H1 (cell line): ENCODE results near the gene TPO. TPM values are rescaled to one million over a fixed set of nuclear protein-coding genes. Genes with fewer than 3 reads are reported as not detected.

ENCODE experiments used
- CTCF ChIA-PET: fragments of 300-600 bp; sonication (Branson Sonifier 250); formaldehyde crosslinking; loops from one replicate; lab custom pipeline; 2021; ENCODE audit not compliant: partially characterized antibody; lab: Charles Lee
- POLR2A ChIA-PET: fragments of 300-600 bp; sonication (Branson Sonifier 250); formaldehyde crosslinking; loops from one replicate; lab custom pipeline; 2021; ENCODE audit warnings: inconsistent platforms; ENCODE audit not compliant: partially characterized antibody; lab: Charles Lee
- DNase-seq, 2 experiments: peaks; one replicate each; pipeline versions ENCODE4 v3.0.0 to v3.0.0-alpha.2; 2010 to 2022; ENCODE audit warnings: low spot score in 2 of 2, low read depth in 1 of 2, mixed read lengths in 1 of 2
- FAIRE-seq: peaks from 2 replicates; lab custom pipeline; 2011; peaks lifted over from hg19 to GRCh38; lab: Jason Lieb, UNC
- H2AFZ ChIP-seq: 2 replicates; pipeline ENCODE4 v1.8.1; 2012; ENCODE audit warnings: low read length, inconsistent platforms
- H2AK5ac ChIP-seq: 2 replicates; pipeline ENCODE4 v1.6.1; 2013; ENCODE audit warnings: low read depth, low read length
- H2BK120ac ChIP-seq: replicated peaks from 2 replicates; pipeline ENCODE3; 2013; ENCODE audit warnings: low read depth, low read length, inconsistent platforms
- H2BK12ac ChIP-seq: 2 replicates; pipeline ENCODE4 v1.6.1; 2013; ENCODE audit warnings: low read depth, low read length
- H2BK15ac ChIP-seq: 2 replicates; pipeline ENCODE4 v1.6.1; 2013; ENCODE audit warnings: low read length
- H2BK20ac ChIP-seq: 2 replicates; pipeline ENCODE4 v1.6.1; 2013; ENCODE audit warnings: low read length
- H2BK5ac ChIP-seq: 2 replicates; pipeline ENCODE4 v1.6.1; 2013; ENCODE audit warnings: low read depth, low read length
- H3K14ac ChIP-seq: 2 replicates; pipeline ENCODE4 v1.6.1; 2013; ENCODE audit warnings: inconsistent platforms; ENCODE audit not compliant: insufficient read length
- H3K18ac ChIP-seq: 2 replicates; pipeline ENCODE4 v1.6.1; 2013; ENCODE audit warnings: low read length; ENCODE audit errors: extremely low read depth
- H3K23ac ChIP-seq: 2 replicates; pipeline ENCODE4 v1.6.1; 2013; ENCODE audit warnings: inconsistent platforms; ENCODE audit not compliant: insufficient read length
- H3K23me2 ChIP-seq: 2 replicates; pipeline ENCODE4 v1.6.1; 2013; ENCODE audit warnings: low read depth, low read length
- H3K27ac ChIP-seq: 2 replicates; pipeline ENCODE4 v1.6.1; 2011; ENCODE audit warnings: low read depth, low read length, inconsistent platforms
- H3K27me3 ChIP-seq, 4 experiments: replicated peaks in 1 of 4; 1 replicate in 1 of 4; 2 replicates in 3 of 4; pipeline versions ENCODE4 v1.6.1 to v1.8.1; 2011 to 2013; ENCODE audit warnings: low read length in 3 of 4, mild to moderate bottlenecking in 3 of 4, inconsistent platforms in 2 of 4, mixed read lengths in 2 of 4, moderate library complexity in 1 of 4; ENCODE audit not compliant: control insufficient read depth in 3 of 4, insufficient read depth in 3 of 4; ENCODE audit errors: extremely low read depth in 1 of 4
- H3K36me3 ChIP-seq, 4 experiments: 2 replicates each; pipeline versions ENCODE4 v1.6.1 to v1.8.1; 2011 to 2013; ENCODE audit warnings: mild to moderate bottlenecking in 4 of 4, low read length in 3 of 4, moderate library complexity in 2 of 4, control low read depth in 1 of 4, inconsistent platforms in 1 of 4; ENCODE audit not compliant: insufficient read depth in 4 of 4, control insufficient read depth in 2 of 4
- H3K4ac ChIP-seq: replicated peaks from 2 replicates; pipeline ENCODE3; 2013; ENCODE audit warnings: low read length, low read depth, mixed read lengths, inconsistent platforms; ENCODE audit not compliant: insufficient read length
- H3K4me1 ChIP-seq, 4 experiments: replicated peaks in 1 of 4; 1 replicate in 1 of 4; 2 replicates in 3 of 4; pipeline versions ENCODE4 v1.6.1 to v1.8.1; 2011 to 2013; ENCODE audit warnings: low read length in 3 of 4, inconsistent platforms in 2 of 4, mixed read lengths in 1 of 4; ENCODE audit not compliant: insufficient read depth in 4 of 4, control insufficient read depth in 3 of 4
- H3K4me2 ChIP-seq, 2 experiments: 2 replicates each; pipeline versions ENCODE4 v1.6.1 to v1.8.1; 2011 to 2013; ENCODE audit warnings: low read depth in 2 of 2, low read length in 2 of 2, control low read depth in 1 of 2, inconsistent platforms in 1 of 2, mild to moderate bottlenecking in 1 of 2; ENCODE audit not compliant: insufficient read depth in 1 of 2
- H3K4me3 ChIP-seq, 4 experiments: fragments of 200-600, 300-600 bp in 1 of 4; sonication (generic), shearing (Covaris generic), sonication (Bioruptor Twin) in 1 of 4; 2 replicates each; pipeline versions ENCODE4 v1.5.1 to v1.8.1; 2011 to 2016; ENCODE audit warnings: low read length in 4 of 4, low read depth in 3 of 4, control low read depth in 2 of 4, inconsistent platforms in 2 of 4, mild to moderate bottlenecking in 2 of 4, mixed read lengths in 1 of 4, moderate library complexity in 1 of 4; ENCODE audit not compliant: insufficient read depth in 2 of 4; ENCODE audit errors: extremely low read depth in 1 of 4
- H3K56ac ChIP-seq: replicated peaks from 2 replicates; pipeline ENCODE3; 2013; ENCODE audit warnings: low read depth, mild to moderate bottlenecking, mixed read lengths, low read length, inconsistent platforms; ENCODE audit not compliant: insufficient read length
- H3K79me1 ChIP-seq: 2 replicates; pipeline ENCODE4 v1.6.1; 2013; ENCODE audit warnings: low read depth, low read length, control low read depth
- H3K79me2 ChIP-seq, 2 experiments: 2 replicates each; pipeline versions ENCODE4 v1.6.1 to v1.8.1; 2012 to 2013; ENCODE audit warnings: low read length in 2 of 2, mild to moderate bottlenecking in 2 of 2, inconsistent platforms in 1 of 2; ENCODE audit not compliant: insufficient read depth in 2 of 2, control insufficient read depth in 1 of 2
- H3K9ac ChIP-seq, 4 experiments: replicated peaks in 1 of 4; 1 replicate in 1 of 4; 2 replicates in 3 of 4; pipeline versions ENCODE4 v1.6.1 to v1.8.1; 2011 to 2013; ENCODE audit warnings: low read depth in 3 of 4, low read length in 3 of 4, control low read depth in 2 of 4, mild to moderate bottlenecking in 2 of 4, moderate library complexity in 2 of 4, inconsistent platforms in 1 of 4; ENCODE audit errors: extremely low read depth in 1 of 4
- H3K9me3 ChIP-seq, 2 experiments: 2 replicates each; pipeline versions ENCODE4 v1.6.1 to v1.8.1; 2012 to 2013; ENCODE audit warnings: mild to moderate bottlenecking in 2 of 2, moderate library complexity in 2 of 2, control low read depth in 1 of 2, inconsistent platforms in 1 of 2, low read depth in 1 of 2, low read length in 1 of 2, mixed read lengths in 1 of 2; ENCODE audit not compliant: insufficient read depth in 2 of 2
- H4K20me1 ChIP-seq, 2 experiments: replicated peaks in 1 of 2; 2 replicates each; pipeline versions ENCODE3 to v1.8.1; 2011 to 2013; ENCODE audit warnings: inconsistent platforms in 2 of 2, low read length in 2 of 2, mild to moderate bottlenecking in 1 of 2; ENCODE audit not compliant: insufficient read depth in 2 of 2, control insufficient read depth in 1 of 2
- H4K5ac ChIP-seq: 2 replicates; pipeline ENCODE4 v1.6.1; 2013; ENCODE audit warnings: low read length, low read depth, mixed read lengths, inconsistent platforms; ENCODE audit not compliant: insufficient read length
- H4K8ac ChIP-seq: 2 replicates; pipeline ENCODE4 v1.8.0; 2013; ENCODE audit warnings: mild to moderate bottlenecking, moderate library complexity, low read length, inconsistent platforms; ENCODE audit not compliant: insufficient read depth; ENCODE audit errors: extremely low read depth
- H4K91ac ChIP-seq: replicated peaks from 2 replicates; pipeline ENCODE3; 2013; ENCODE audit warnings: low read length, mixed read lengths, inconsistent platforms; ENCODE audit not compliant: insufficient read length
- PHF8 ChIP-seq: fragments of 200-600 bp; sonication (generic); conservative IDR thresholded peaks from 2 replicates; pipeline ENCODE4 v1.7.1; 2012; ENCODE audit warnings: low read depth, mild to moderate bottlenecking, inconsistent platforms, low read length, moderate library complexity
- RAD21 ChIP-seq, 2 experiments: IDR thresholded peaks in 1 of 2; conservative IDR thresholded peaks in 1 of 2; 2 replicates each; pipeline ENCODE4 v1.6.1; 2011; ENCODE audit warnings: low read depth in 2 of 2, low read length in 2 of 2, improper control_type of control experiment in 1 of 2, inconsistent platforms in 1 of 2, mild to moderate bottlenecking in 1 of 2, moderate library complexity in 1 of 2
- SAP30 ChIP-seq: fragments of 300-600 bp; sonication (generic); IDR thresholded peaks from 2 replicates; pipeline ENCODE4 v1.7.1; 2012; ENCODE audit warnings: low read length, moderate library complexity, mild to moderate bottlenecking, inconsistent platforms; ENCODE audit not compliant: insufficient read depth, insufficient replicate concordance
- WGBS, 2 experiments: shearing (Covaris generic) in 1 of 2; methylation state at CpG; one replicate each; pipeline versions ENCODE4 v1.1.6 to v1.1.7; 2013 to 2015; ENCODE audit warnings: low lambda C conversion rate in 2 of 2, mixed read lengths in 2 of 2, inconsistent platforms in 1 of 2, low coverage in 1 of 2, missing lambda C conversion rate in 1 of 2; ENCODE audit not compliant: insufficient replicate concordance in 2 of 2, insufficient coverage in 1 of 2, insufficient read length in 1 of 2; ENCODE audit errors: extremely low coverage in 1 of 2, missing lambda C conversion rate in 1 of 2; 5-methylcytosine and 5-hydroxymethylcytosine counted together
- polyA plus RNA-seq, 7 experiments: library from polyadenylated mRNA; depleted of rRNA in 3 of 7; stranded (reverse) in 5 of 7; unstranded in 2 of 7; fragments of >200 nt in 5 of 7; fragments of 200-250 nt in 2 of 7; gene quantifications; 1 replicate in 5 of 7; 2 replicates in 1 of 7; 4 replicates in 1 of 7; pipeline versions ENCODE4 v1.2.1 to v1.2.3, GENCODE V29; 2011 to 2013; ENCODE audit warnings: missing spikeins in 2 of 7, mixed read lengths in 2 of 7
- total RNA-seq: library from RNA; stranded (reverse); fragmentation: NEBNext Ultra II Directional; extraction: Animal tissue kit (Norgen Biotek cat#: 25700); gene quantifications from 2 replicates; pipeline ENCODE4 v1.2.1, GENCODE V29; 2021

Gene TPO
- total and polyA plus RNA-seq, 2 of the 8 experiments (the other 6 are each of a cell fraction or from before 2014, with no cell fraction given) = not detected

DNA sequence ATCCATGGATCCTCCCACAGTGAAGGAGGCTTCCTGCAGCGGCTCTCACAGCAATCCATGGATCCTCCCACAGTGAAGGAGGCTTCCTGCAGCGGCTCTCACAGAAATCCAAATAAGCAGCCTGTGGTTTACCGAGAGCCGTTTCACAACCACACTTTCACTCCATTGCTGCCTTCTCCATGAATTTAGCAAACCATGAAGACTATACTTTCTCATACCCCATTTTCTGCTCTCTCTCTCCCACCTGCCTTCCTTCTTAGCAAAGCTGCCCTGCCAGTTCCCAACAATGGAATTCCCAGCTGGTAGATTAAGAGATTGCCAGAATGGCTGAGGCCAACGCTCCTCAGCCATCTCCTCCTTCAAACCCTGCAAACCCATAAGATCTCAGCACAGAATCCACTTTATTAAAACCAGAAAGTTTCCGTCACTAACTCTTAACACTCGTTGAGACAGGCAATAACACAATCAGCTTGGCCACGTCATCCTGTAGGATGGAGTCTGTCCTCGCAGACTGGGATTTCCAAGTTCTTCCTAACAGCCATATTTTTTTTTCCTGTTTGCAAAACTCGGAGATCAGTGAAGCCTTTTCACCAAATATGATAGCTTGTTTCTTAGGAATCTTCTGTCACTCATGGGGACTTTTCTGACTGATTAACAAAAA, 168.8 kb downstream of the TPO start:
- H3K56ac ChIP-seq = no peak overlapping the region
- no peaks in the 10 kb centered on the region for H4K20me1 ChIP-seq
- H3K4me2 ChIP-seq = no peak overlapping the region
- H3K79me1 ChIP-seq = no peaks in the 10 kb centered on the region; the same call in 1 of the 2 replicates
- H3K23ac ChIP-seq = no peak overlapping the region
- H3K79me2 ChIP-seq = no peaks in the 10 kb centered on the region
- H2BK120ac ChIP-seq = no peak overlapping the region
- H4K91ac ChIP-seq = no peak overlapping the region
- POLR2A ChIA-PET = interaction anchor here (1.3 kb wide), 1 partner anchor 166 kb away, joined by 5 read pairs; no protein-coding TSS in a partner anchor
- no peak overlapping the region for H3K14ac ChIP-seq
- peaks cover 0 to 5% (median 2%) of the 10 kb centered on the region in 4 experiments; a peak in 3 of 7 replicates for H3K4me1 ChIP-seq
- 92% methylated on average over 10 of the region's 10 CpGs; no CpG with 5 or more reads in 1 of the 2 experiments for WGBS, 2 experiments
- H3K27ac ChIP-seq = no peak overlapping the region
- H2AFZ ChIP-seq = no peak overlapping the region
- no peak overlapping the region for H3K18ac ChIP-seq
- no peak overlapping the region for H2BK15ac ChIP-seq
- H2BK12ac ChIP-seq = no peak overlapping the region
- H2AK5ac ChIP-seq = no peak overlapping the region
- CTCF ChIA-PET = interaction anchor here (0.6 to 1.7 kb wide), 5 partner anchors 9 to 188 kb away, joined by 3 to 8 read pairs (median 4); no protein-coding TSS in a partner anchor
- DNase-seq = no peak
- no peaks in the 10 kb centered on the region for H3K36me3 ChIP-seq
- H4K5ac ChIP-seq = no peak overlapping the region
- no peak overlapping the region for H3K4ac ChIP-seq
- H2BK20ac ChIP-seq = no peak overlapping the region
- H3K23me2 ChIP-seq = no peaks in the 10 kb centered on the region
- FAIRE-seq = no peak
- no peak overlapping the region for H2BK5ac ChIP-seq
- H3K9ac ChIP-seq = no peak overlapping the region
- no peaks in the 10 kb centered on the region for H3K27me3 ChIP-seq
- no peaks in the 10 kb centered on the region; a peak in 1 of 4 replicates for H3K9me3 ChIP-seq
- H3K4me3 ChIP-seq = no peak overlapping the region
- no peak overlapping the region for H4K8ac ChIP-seq
- TF ChIP-seq PHF8 (no peak), SAP30 (no peak), RAD21 (IDR thresholded peaks at IDR 0.05 in 1 of 2, conservative IDR thresholded peaks at IDR 0.05 in 1 of 2; ENCODE audit: low read depth in 2 of 2, low read length in 2 of 2) (no peak)
